HepG2 (cell line): Measurements from ENCODE around the gene LLGL1. TPM values are rescaled to one million over a fixed set of nuclear protein-coding genes. Genes with fewer than 3 reads are reported as not detected.

Source experiments
- CREB1 ChIP-seq, 2 experiments: fragments of 450-650 bp in 1 of 2; IDR thresholded peaks; 2 replicates each; pipeline ENCODE4 v1.6.1; 2016 to 2017; ENCODE audit warnings: control low read depth in 1 of 2, mild to moderate bottlenecking in 1 of 2, missing compliant biosample characterization in 1 of 2, missing genetic modification characterization in 1 of 2
- FLYWCH1 ChIP-seq: sonication (generic); formaldehyde crosslinking; IDR thresholded peaks from 2 replicates; pipeline ENCODE4 v1.8.1; 2023; ENCODE audit warnings: mild to moderate bottlenecking, missing genetic modification reagents
- GLI4 ChIP-seq: sonication (generic); formaldehyde crosslinking; IDR thresholded peaks from 2 replicates; pipeline ENCODE4 v1.5.1; 2020; ENCODE audit warnings: missing genetic modification reagents, mild to moderate bottlenecking, moderate library complexity, borderline replicate concordance
- KAT8 ChIP-seq: IDR thresholded peaks from 2 replicates; pipeline ENCODE4 v1.6.1; 2016; ENCODE audit warnings: missing genetic modification reagents, missing compliant biosample characterization
- MEIS2 ChIP-seq: sonication (generic); formaldehyde crosslinking; IDR thresholded peaks from 2 replicates; pipeline ENCODE4 v1.9.0; 2021; ENCODE audit warnings: mild to moderate bottlenecking, missing genetic modification reagents
- ZNF160 ChIP-seq: sonication (generic); formaldehyde crosslinking; IDR thresholded peaks from 2 replicates; pipeline ENCODE4 v1.8.0; 2022; ENCODE audit warnings: mild to moderate bottlenecking, inconsistent platforms, missing genetic modification reagents
- polyA plus RNA-seq, 8 experiments: library from polyadenylated mRNA; depleted of rRNA in 3 of 8; stranded (reverse) in 7 of 8; unstranded in 1 of 8; fragments of >200 nt; fragmentation: Illumina TruSeq in 4 of 8; extraction: Trizol in 4 of 8; gene quantifications; 2 replicates each; pipeline versions ENCODE4 v1.2.1 to v1.2.3, GENCODE V29; 2011 to 2016; ENCODE audit warnings: low read depth in 4 of 8, missing spikeins in 1 of 8, mixed read lengths in 1 of 8; ENCODE audit not compliant: insufficient read depth in 1 of 8
- total RNA-seq, 5 experiments: library from RNA; depleted of rRNA; stranded (reverse); fragments of >200 nt; fragmentation: Illumina TruSeq; extraction: Trizol; gene quantifications; 2 replicates each; pipeline ENCODE4 v1.2.3, GENCODE V29; 2016; ENCODE audit warnings: low read depth in 1 of 5
- TF ChIP-seq, protein P1 (sequence below): IDR thresholded peaks from 2 replicates; pipeline ENCODE4 v1.6.1; 2016; ENCODE audit warnings: missing compliant biosample characterization, missing genetic modification reagents, borderline replicate concordance
- TF ChIP-seq, protein P2 (sequence below): sonication (generic); formaldehyde crosslinking; IDR thresholded peaks from 2 replicates; pipeline ENCODE4 v1.4.0; 2020; ENCODE audit warnings: mild to moderate bottlenecking, missing genetic modification reagents
- TF ChIP-seq, protein P3 (sequence below): IDR thresholded peaks from 2 replicates; pipeline ENCODE4 v1.6.1; 2016; ENCODE audit warnings: mild to moderate bottlenecking
- TF ChIP-seq, protein P4 (sequence below): sonication (generic); formaldehyde crosslinking; conservative IDR thresholded peaks from 2 replicates; pipeline ENCODE4 v1.4.0; 2020; ENCODE audit warnings: mild to moderate bottlenecking, missing genetic modification reagents, moderate library complexity
- TF ChIP-seq, protein P5 (sequence below): sonication (generic); formaldehyde crosslinking; IDR thresholded peaks from 2 replicates; pipeline ENCODE4 v1.5.1; 2020; ENCODE audit warnings: mild to moderate bottlenecking, missing genetic modification reagents, moderate library complexity
- TF ChIP-seq, protein P6 (sequence below): sonication (generic); formaldehyde crosslinking; IDR thresholded peaks from 2 replicates; pipeline ENCODE4 v1.5.0; 2020; ENCODE audit warnings: mild to moderate bottlenecking, missing genetic modification reagents, borderline replicate concordance
- TF ChIP-seq, protein P7 (sequence below): sonication (generic); IDR thresholded peaks from 2 replicates; pipeline ENCODE4 v1.6.1; 2016; ENCODE audit warnings: low read depth, borderline replicate concordance

Gene LLGL1
- total and polyA plus RNA-seq, 2 of the 13 experiments (the other 11 are each of a cell fraction or from before 2014, with no cell fraction given): 15.0 to 15.3 TPM

DNA sequence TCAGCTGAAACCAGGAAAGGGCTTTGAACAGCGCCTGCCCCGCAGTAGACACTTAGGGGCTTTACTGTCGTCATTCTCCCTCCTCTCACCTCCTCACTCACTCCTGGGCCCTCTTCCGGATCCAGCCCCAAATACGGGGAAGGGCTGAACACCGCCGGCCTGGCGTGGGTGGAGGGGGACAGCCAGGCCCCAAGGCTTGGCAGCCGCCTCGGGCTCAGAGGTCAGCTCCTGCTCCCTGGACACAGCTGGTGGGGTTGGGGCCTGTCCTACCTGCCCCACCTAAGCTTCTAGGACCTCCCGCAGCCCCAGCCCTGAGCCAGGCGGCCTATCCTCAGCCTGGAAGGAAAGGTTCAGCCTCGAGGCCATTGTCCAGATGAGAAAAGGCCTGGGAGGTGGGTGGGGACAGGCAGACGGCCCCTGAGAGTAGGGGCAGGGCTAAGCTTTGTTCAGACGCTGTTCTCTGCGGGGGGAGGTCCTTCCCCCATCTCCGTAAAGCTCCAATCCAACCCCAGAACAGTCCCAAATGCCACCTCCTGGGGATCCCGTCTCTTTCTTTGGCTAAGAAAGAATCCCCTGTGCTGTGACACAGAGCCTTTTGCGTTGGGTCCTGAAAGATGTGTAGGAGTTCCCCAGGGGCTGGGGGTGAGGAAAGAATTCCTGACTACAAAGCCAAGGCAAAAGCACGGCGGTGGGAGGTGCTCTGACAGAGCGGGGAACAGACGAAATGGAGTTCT, 881 bp upstream of the LLGL1 start (continued):
- TF ChIP-seq, protein P1, sequence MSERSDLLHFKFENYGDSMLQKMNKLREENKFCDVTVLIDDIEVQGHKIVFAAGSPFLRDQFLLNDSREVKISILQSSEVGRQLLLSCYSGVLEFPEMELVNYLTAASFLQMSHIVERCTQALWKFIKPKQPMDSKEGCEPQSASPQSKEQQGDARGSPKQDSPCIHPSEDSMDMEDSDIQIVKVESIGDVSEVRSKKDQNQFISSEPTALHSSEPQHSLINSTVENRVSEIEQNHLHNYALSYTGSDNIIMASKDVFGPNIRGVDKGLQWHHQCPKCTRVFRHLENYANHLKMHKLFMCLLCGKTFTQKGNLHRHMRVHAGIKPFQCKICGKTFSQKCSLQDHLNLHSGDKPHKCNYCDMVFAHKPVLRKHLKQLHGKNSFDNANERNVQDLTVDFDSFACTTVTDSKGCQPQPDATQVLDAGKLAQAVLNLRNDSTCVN: 0 out of 2 replicates have a peak, but pooled peaks have one; percentile 12
- TF ChIP-seq MEIS2 (CRISPR knock-in tag): peak; percentile 12; the same call in 1 of the 2 replicates
- TF ChIP-seq, protein P2, sequence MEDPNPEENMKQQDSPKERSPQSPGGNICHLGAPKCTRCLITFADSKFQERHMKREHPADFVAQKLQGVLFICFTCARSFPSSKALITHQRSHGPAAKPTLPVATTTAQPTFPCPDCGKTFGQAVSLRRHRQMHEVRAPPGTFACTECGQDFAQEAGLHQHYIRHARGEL (CRISPR knock-in tag): no peak
- TF ChIP-seq, protein P3, sequence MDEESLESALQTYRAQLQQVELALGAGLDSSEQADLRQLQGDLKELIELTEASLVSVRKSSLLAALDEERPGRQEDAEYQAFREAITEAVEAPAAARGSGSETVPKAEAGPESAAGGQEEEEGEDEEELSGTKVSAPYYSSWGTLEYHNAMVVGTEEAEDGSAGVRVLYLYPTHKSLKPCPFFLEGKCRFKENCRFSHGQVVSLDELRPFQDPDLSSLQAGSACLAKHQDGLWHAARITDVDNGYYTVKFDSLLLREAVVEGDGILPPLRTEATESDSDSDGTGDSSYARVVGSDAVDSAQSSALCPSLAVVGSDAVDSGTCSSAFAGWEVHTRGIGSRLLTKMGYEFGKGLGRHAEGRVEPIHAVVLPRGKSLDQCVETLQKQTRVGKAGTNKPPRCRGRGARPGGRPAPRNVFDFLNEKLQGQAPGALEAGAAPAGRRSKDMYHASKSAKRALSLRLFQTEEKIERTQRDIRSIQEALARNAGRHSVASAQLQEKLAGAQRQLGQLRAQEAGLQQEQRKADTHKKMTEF: peak; percentile 27; the same call in 1 of the 2 replicates
- no peak for TF ChIP-seq ZNF160 (CRISPR knock-in tag)
- TF ChIP-seq GLI4: no peak; the same call in 1 of the 2 replicates
- TF ChIP-seq, protein P4, sequence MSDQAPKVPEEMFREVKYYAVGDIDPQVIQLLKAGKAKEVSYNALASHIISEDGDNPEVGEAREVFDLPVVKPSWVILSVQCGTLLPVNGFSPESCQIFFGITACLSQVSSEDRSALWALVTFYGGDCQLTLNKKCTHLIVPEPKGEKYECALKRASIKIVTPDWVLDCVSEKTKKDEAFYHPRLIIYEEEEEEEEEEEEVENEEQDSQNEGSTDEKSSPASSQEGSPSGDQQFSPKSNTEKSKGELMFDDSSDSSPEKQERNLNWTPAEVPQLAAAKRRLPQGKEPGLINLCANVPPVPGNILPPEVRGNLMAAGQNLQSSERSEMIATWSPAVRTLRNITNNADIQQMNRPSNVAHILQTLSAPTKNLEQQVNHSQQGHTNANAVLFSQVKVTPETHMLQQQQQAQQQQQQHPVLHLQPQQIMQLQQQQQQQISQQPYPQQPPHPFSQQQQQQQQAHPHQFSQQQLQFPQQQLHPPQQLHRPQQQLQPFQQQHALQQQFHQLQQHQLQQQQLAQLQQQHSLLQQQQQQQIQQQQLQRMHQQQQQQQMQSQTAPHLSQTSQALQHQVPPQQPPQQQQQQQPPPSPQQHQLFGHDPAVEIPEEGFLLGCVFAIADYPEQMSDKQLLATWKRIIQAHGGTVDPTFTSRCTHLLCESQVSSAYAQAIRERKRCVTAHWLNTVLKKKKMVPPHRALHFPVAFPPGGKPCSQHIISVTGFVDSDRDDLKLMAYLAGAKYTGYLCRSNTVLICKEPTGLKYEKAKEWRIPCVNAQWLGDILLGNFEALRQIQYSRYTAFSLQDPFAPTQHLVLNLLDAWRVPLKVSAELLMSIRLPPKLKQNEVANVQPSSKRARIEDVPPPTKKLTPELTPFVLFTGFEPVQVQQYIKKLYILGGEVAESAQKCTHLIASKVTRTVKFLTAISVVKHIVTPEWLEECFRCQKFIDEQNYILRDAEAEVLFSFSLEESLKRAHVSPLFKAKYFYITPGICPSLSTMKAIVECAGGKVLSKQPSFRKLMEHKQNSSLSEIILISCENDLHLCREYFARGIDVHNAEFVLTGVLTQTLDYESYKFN (CRISPR knock-in tag): peak; percentile 73
- TF ChIP-seq CREB1 (IDR thresholded peaks at IDR 0.05): no peak
- TF ChIP-seq CREB1 (CRISPR knock-in tag; IDR thresholded peaks at IDR 0.05): no peak
- TF ChIP-seq, protein P5, sequence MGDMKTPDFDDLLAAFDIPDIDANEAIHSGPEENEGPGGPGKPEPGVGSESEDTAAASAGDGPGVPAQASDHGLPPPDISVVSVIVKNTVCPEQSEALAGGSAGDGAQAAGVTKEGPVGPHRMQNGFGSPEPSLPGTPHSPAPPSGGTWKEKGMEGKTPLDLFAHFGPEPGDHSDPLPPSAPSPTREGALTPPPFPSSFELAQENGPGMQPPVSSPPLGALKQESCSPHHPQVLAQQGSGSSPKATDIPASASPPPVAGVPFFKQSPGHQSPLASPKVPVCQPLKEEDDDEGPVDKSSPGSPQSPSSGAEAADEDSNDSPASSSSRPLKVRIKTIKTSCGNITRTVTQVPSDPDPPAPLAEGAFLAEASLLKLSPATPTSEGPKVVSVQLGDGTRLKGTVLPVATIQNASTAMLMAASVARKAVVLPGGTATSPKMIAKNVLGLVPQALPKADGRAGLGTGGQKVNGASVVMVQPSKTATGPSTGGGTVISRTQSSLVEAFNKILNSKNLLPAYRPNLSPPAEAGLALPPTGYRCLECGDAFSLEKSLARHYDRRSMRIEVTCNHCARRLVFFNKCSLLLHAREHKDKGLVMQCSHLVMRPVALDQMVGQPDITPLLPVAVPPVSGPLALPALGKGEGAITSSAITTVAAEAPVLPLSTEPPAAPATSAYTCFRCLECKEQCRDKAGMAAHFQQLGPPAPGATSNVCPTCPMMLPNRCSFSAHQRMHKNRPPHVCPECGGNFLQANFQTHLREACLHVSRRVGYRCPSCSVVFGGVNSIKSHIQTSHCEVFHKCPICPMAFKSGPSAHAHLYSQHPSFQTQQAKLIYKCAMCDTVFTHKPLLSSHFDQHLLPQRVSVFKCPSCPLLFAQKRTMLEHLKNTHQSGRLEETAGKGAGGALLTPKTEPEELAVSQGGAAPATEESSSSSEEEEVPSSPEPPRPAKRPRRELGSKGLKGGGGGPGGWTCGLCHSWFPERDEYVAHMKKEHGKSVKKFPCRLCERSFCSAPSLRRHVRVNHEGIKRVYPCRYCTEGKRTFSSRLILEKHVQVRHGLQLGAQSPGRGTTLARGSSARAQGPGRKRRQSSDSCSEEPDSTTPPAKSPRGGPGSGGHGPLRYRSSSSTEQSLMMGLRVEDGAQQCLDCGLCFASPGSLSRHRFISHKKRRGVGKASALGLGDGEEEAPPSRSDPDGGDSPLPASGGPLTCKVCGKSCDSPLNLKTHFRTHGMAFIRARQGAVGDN: peak; percentile 88
- TF ChIP-seq, protein P6, sequence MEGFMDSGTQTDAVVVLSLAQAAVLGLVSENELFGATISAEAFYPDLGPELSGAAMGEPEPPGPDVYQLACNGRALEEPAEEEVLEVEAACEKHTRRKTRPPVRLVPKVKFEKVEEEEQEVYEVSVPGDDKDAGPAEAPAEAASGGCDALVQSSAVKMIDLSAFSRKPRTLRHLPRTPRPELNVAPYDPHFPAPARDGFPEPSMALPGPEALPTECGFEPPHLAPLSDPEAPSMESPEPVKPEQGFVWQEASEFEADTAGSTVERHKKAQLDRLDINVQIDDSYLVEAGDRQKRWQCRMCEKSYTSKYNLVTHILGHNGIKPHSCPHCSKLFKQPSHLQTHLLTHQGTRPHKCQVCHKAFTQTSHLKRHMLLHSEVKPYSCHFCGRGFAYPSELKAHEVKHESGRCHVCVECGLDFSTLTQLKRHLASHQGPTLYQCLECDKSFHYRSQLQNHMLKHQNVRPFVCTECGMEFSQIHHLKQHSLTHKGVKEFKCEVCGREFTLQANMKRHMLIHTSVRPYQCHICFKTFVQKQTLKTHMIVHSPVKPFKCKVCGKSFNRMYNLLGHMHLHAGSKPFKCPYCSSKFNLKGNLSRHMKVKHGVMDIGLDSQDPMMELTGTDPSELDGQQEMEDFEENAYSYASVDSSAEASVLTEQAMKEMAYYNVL: peak; percentile 12; the same call in 1 of the 2 replicates
- TF ChIP-seq, protein P7, sequence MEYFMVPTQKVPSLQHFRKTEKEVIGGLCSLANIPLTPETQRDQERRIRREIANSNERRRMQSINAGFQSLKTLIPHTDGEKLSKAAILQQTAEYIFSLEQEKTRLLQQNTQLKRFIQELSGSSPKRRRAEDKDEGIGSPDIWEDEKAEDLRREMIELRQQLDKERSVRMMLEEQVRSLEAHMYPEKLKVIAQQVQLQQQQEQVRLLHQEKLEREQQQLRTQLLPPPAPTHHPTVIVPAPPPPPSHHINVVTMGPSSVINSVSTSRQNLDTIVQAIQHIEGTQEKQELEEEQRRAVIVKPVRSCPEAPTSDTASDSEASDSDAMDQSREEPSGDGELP: peak; percentile 86; the same call in 1 of the 2 replicates
- TF ChIP-seq KAT8 (CRISPR knock-in tag): peak; percentile 69; the same call in 1 of the 2 replicates
- TF ChIP-seq FLYWCH1 (CRISPR knock-in tag): no peak
